Measurements from ENCODE around the gene ZMYM4.

Gene ZMYM4

DNA sequence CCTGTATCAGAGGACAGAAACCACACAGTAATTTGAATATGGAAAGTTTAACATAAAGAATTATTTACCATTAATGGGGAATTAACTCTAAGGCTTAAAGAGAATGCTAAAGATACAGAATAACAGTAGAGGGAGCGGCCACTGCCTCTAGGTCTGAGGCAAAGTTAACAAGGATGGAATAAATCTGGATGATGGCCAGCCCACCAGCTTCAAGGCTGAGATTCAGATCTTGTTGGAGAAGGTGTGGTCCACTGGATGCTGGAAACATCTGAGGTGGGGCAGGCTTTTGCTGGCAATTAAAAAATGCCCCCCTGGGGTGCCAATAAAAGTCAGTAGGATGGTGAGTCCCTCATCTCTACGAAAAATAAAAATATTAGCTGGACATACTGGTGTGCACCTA lies 29.4 kb downstream of the ZMYM4 start:
- TF ChIP-seq NFIC (IDR thresholded peaks at IDR 0.05) (no peak), TEAD4 (IDR thresholded peaks at IDR 0.05) (no peak), EGR1 (IDR thresholded peaks at IDR 0.05) (no peak), RAD21 (IDR thresholded peaks at IDR 0.05; ENCODE audit: low read depth) (no peak), FOXM1 (IDR thresholded peaks at IDR 0.05; ENCODE audit: borderline replicate concordance, low read depth) (no peak), CREB1 (IDR thresholded peaks at IDR 0.05; ENCODE audit: low read depth) (no peak), TAF1 (IDR thresholded peaks at IDR 0.05; ENCODE audit: low read depth) (no peak), ZBTB7A (IDR thresholded peaks at IDR 0.05; ENCODE audit: low read depth) (no peak), EP300 (IDR thresholded peaks at IDR 0.05; ENCODE audit: borderline replicate concordance) (no peak), CEBPB (IDR thresholded peaks at IDR 0.05) (no peak)
- TF ChIP-seq, protein P1, sequence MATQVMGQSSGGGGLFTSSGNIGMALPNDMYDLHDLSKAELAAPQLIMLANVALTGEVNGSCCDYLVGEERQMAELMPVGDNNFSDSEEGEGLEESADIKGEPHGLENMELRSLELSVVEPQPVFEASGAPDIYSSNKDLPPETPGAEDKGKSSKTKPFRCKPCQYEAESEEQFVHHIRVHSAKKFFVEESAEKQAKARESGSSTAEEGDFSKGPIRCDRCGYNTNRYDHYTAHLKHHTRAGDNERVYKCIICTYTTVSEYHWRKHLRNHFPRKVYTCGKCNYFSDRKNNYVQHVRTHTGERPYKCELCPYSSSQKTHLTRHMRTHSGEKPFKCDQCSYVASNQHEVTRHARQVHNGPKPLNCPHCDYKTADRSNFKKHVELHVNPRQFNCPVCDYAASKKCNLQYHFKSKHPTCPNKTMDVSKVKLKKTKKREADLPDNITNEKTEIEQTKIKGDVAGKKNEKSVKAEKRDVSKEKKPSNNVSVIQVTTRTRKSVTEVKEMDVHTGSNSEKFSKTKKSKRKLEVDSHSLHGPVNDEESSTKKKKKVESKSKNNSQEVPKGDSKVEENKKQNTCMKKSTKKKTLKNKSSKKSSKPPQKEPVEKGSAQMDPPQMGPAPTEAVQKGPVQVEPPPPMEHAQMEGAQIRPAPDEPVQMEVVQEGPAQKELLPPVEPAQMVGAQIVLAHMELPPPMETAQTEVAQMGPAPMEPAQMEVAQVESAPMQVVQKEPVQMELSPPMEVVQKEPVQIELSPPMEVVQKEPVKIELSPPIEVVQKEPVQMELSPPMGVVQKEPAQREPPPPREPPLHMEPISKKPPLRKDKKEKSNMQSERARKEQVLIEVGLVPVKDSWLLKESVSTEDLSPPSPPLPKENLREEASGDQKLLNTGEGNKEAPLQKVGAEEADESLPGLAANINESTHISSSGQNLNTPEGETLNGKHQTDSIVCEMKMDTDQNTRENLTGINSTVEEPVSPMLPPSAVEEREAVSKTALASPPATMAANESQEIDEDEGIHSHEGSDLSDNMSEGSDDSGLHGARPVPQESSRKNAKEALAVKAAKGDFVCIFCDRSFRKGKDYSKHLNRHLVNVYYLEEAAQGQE (IDR thresholded peaks at IDR 0.05; ENCODE audit: low read depth): no peak

DNA sequence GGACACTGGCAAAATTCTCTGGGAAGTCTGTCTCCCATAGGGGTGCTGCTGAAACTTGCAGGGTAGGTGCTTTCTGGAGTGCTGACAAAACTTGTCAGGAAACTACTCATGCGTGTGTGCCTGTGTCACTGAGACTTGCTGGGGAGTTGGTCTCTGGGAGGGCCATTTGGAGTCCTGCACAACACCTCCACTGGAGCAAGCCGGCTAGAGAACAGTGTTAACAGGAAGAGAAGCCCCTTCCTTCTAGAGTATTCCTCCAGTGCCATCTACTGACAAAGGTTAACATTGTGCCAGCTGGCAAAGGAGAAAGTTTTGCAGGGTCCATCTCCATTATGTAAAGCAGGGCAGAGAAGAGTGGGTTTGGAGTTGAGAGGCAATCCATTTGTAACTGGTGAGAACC lies 30.0 kb downstream of the ZMYM4 start:
- TF ChIP-seq, protein P1 (IDR thresholded peaks at IDR 0.05; ENCODE audit: low read depth): no peak
- TF ChIP-seq, protein P2, sequence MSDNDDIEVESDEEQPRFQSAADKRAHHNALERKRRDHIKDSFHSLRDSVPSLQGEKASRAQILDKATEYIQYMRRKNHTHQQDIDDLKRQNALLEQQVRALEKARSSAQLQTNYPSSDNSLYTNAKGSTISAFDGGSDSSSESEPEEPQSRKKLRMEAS (IDR thresholded peaks at IDR 0.05): peak; percentile 24; the same call in 1 of the 2 replicates
- TF ChIP-seq YY1 (IDR thresholded peaks at IDR 0.05; ENCODE audit: low read depth) (no peak), RAD21 (IDR thresholded peaks at IDR 0.05; ENCODE audit: low read depth) (peak; percentile 57), EP300 (IDR thresholded peaks at IDR 0.05; ENCODE audit: borderline replicate concordance) (no peak), FOXM1 (IDR thresholded peaks at IDR 0.05; ENCODE audit: borderline replicate concordance, low read depth) (no peak), TCF12 (IDR thresholded peaks at IDR 0.05; ENCODE audit: low read depth) (no peak), EGR1 (IDR thresholded peaks at IDR 0.05) (no peak), TAF1 (IDR thresholded peaks at IDR 0.05; ENCODE audit: low read depth) (no peak), ZBTB7A (IDR thresholded peaks at IDR 0.05; ENCODE audit: low read depth) (no peak), CEBPB (IDR thresholded peaks at IDR 0.05) (no peak), NFIC (IDR thresholded peaks at IDR 0.05) (no peak), CREB1 (IDR thresholded peaks at IDR 0.05; ENCODE audit: low read depth) (no peak), TEAD4 (IDR thresholded peaks at IDR 0.05) (no peak)
- TF ChIP-seq, protein P3, sequence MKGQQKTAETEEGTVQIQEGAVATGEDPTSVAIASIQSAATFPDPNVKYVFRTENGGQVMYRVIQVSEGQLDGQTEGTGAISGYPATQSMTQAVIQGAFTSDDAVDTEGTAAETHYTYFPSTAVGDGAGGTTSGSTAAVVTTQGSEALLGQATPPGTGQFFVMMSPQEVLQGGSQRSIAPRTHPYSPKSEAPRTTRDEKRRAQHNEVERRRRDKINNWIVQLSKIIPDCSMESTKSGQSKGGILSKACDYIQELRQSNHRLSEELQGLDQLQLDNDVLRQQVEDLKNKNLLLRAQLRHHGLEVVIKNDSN (IDR thresholded peaks at IDR 0.05): no peak

DNA sequence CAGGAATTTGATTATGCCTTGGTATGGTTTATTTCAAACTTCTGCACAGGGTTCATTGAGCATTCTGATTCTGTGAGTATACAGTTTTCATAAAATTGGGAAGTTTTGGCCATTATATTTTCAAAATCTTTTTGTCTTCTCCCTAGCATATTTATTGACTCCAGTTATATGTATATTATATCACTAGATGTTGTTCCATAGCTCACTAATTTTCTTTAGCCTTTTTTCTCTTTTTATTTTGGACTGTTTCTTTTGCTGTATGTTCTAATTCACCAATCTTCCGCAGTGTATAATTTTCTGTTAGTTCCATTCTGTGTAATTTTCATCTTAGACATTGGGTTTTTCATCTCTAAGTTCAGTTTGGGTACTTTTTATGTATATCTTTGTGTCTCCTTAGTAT lies 31.9 kb downstream of the ZMYM4 start:
- TF ChIP-seq TCF12 (IDR thresholded peaks at IDR 0.05; ENCODE audit: low read depth) (no peak), ZBTB7A (IDR thresholded peaks at IDR 0.05; ENCODE audit: low read depth) (no peak), EGR1 (IDR thresholded peaks at IDR 0.05) (no peak), CEBPB (IDR thresholded peaks at IDR 0.05) (no peak), TEAD4 (IDR thresholded peaks at IDR 0.05) (no peak), TAF1 (IDR thresholded peaks at IDR 0.05; ENCODE audit: low read depth) (no peak), RAD21 (IDR thresholded peaks at IDR 0.05; ENCODE audit: low read depth) (no peak), NFIC (IDR thresholded peaks at IDR 0.05) (no peak), CREB1 (IDR thresholded peaks at IDR 0.05; ENCODE audit: low read depth) (no peak)
- TF ChIP-seq, protein P1 (IDR thresholded peaks at IDR 0.05; ENCODE audit: low read depth): no peak
- TF ChIP-seq, protein P3 (IDR thresholded peaks at IDR 0.05): no peak
- TF ChIP-seq, protein P2 (IDR thresholded peaks at IDR 0.05): no peak

DNA sequence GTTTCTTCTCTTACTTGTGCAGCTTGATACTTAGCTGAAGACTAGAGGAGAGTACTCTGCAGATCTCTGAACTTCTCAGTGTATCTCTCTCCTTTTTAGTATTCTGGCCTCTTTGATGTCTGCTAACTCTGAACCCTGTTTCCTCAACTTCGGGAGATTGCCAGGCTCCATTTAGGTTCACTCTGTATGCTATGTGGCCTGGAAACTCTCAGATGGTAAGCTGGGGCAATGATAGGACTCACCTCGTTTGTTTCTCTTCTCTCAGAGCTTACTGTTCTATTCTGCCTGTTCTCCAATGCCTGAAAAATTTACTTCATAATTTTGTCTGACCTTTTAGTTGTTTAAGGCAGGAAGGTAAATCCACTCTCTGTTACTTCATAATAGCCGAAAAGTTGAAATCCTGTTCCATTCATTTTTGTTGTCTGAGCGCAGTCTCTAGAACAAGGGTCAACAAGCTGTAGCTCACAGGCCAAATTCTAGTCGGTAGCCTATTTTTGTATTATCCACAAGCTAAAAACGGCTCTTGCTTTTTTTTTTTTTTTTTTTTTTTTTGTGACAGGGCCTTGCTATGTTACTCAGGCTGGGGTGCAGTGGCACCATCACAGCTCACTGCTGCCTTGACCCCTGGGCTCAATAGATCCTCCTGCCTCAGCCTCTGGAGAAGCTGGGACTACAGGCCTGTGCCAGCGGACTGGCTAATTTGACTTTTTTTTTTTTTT lies 33.3 kb downstream of the ZMYM4 start:
- TF ChIP-seq, protein P1 (IDR thresholded peaks at IDR 0.05; ENCODE audit: low read depth): no peak
- TF ChIP-seq YY1 (IDR thresholded peaks at IDR 0.05; ENCODE audit: low read depth) (no peak), EGR1 (IDR thresholded peaks at IDR 0.05) (no peak), FOXM1 (IDR thresholded peaks at IDR 0.05; ENCODE audit: borderline replicate concordance, low read depth) (no peak), CEBPB (IDR thresholded peaks at IDR 0.05) (no peak)
- TF ChIP-seq, protein P3 (IDR thresholded peaks at IDR 0.05): no peak

Data from Ishikawa (cell line).